ENCODE results near the gene APOL4. TPM values are rescaled to one million over a fixed set of nuclear protein-coding genes. Genes with fewer than 3 reads are reported as not detected.

APOL4 gene
- total and polyA plus RNA-seq, 2 of the 4 experiments (the other 2 are of a cell fraction) = 0.07 TPM; not detected in 1

DNA sequence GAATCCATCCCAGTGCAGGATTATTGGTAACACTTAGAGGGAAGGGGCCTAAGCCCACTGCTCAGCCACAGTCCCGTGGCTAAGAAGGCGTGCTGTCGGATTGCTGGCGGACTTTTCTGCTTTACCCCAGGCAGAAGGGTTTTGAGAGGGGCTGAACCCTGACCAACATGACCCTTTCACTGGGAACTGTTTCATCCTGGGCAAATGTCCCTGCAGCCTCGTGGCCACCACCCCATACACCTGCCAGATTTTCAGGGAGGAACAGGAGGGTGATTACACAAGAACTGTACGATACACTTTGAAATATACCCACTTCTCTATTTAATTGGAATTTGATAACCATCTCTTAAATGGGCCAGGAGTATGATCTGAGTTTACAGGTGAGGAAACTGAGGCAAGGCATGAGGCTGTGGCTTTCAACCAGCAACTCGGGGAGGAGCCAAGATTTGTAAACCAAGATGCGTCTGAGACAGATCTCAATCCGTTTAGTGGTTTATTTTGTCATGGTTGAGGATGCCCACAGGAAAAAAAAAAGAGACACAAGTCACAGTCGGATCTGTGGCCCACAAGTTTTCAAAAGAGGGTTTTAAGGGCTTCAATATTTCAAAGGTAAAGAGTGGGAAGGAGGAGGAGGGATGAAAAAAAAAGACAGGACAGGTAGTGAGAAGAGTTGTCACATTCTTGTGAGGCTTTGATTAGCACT lies 34.9 kb downstream of the APOL4 start:
- Histone ChIP-seq H3K27ac (ENCODE audit: insufficient read depth, low read length) (no peak overlapping the region), H3K36me3 (ENCODE audit: control insufficient read depth, insufficient read depth, low read length) (no peaks in the 10 kb centered on the region), H3K23ac (ENCODE audit: low read depth, low read length) (no peak overlapping the region), H3K27me3 (ENCODE audit: control insufficient read depth, insufficient read depth, low read length) (peaks cover 45% of the 10 kb centered on the region), H2BK120ac (ENCODE audit: low read depth, low read length) (no peak overlapping the region), H3K9me1 (ENCODE audit: insufficient read depth, low read length) (no peaks in the 10 kb centered on the region), H2AK9ac (replicated peaks; ENCODE audit: low read depth, low read length, poor library complexity) (no peak overlapping the region), H4K20me1 (ENCODE audit: insufficient read depth, low read length) (no peaks in the 10 kb centered on the region), H2BK5ac (ENCODE audit: low read depth, low read length, poor library complexity, severe bottlenecking) (no peak overlapping the region), H3K18ac (ENCODE audit: low read depth, low read length) (no peak overlapping the region), H4K5ac (ENCODE audit: low read depth, low read length) (no peak overlapping the region), H3K4ac (ENCODE audit: low read depth, low read length) (no peak overlapping the region), H2BK20ac (ENCODE audit: low read depth, low read length) (no peak overlapping the region), H3K56ac (ENCODE audit: extremely low read depth, insufficient read depth, low read length) (no peak overlapping the region), H3K4me1 (ENCODE audit: control insufficient read depth, insufficient read depth, low read length) (no peaks in the 10 kb centered on the region), H4K91ac (ENCODE audit: insufficient read depth, low read depth, low read length) (no peak overlapping the region), H3K9me3 (ENCODE audit: control insufficient read depth, insufficient read depth, low read length) (no peaks in the 10 kb centered on the region), H2AFZ (replicated peaks; ENCODE audit: low read length, poor library complexity) (no peak overlapping the region), H2AK5ac (ENCODE audit: low read depth, low read length) (no peak overlapping the region), H3K14ac (replicated peaks; ENCODE audit: low read depth, low read length) (no peak overlapping the region), H4K8ac (ENCODE audit: low read depth in 2 of 2, low read length in 2 of 2) (no peak overlapping the region), H3K4me2 (ENCODE audit: low read depth, low read length) (no peak overlapping the region), H3K4me3 (ENCODE audit: insufficient read depth, low read depth, low read length) (no peak overlapping the region), H3K9ac (ENCODE audit: low read depth, low read length) (no peak overlapping the region), H3K79me1 (ENCODE audit: low read depth in 1 of 2, low read length in 2 of 2) (no peaks in the 10 kb centered on the region), H2BK15ac (ENCODE audit: low read depth, low read length) (no peak overlapping the region)
- DNase-seq = no peak
- ChIA-PET POLR2A (ENCODE audit: unreplicated experiment) (no interaction called here), CTCF (no interaction called here)
- TF ChIP-seq POLR2A (IDR thresholded peaks at IDR 0.05; ENCODE audit: low read depth, low read length) (no peak), CEBPB (IDR thresholded peaks at IDR 0.05; ENCODE audit: low read depth, low read length) (no peak), RAD21 (IDR thresholded peaks at IDR 0.05; ENCODE audit: low read length) (no peak), SMC3 (IDR thresholded peaks at IDR 0.05; ENCODE audit: low read depth, low read length) (no peak), BHLHE40 (IDR thresholded peaks at IDR 0.05; ENCODE audit: low read depth, low read length) (no peak), RFX5 (IDR thresholded peaks at IDR 0.05; ENCODE audit: low read depth, low read length) (no peak)
- TF ChIP-seq, protein P1, sequence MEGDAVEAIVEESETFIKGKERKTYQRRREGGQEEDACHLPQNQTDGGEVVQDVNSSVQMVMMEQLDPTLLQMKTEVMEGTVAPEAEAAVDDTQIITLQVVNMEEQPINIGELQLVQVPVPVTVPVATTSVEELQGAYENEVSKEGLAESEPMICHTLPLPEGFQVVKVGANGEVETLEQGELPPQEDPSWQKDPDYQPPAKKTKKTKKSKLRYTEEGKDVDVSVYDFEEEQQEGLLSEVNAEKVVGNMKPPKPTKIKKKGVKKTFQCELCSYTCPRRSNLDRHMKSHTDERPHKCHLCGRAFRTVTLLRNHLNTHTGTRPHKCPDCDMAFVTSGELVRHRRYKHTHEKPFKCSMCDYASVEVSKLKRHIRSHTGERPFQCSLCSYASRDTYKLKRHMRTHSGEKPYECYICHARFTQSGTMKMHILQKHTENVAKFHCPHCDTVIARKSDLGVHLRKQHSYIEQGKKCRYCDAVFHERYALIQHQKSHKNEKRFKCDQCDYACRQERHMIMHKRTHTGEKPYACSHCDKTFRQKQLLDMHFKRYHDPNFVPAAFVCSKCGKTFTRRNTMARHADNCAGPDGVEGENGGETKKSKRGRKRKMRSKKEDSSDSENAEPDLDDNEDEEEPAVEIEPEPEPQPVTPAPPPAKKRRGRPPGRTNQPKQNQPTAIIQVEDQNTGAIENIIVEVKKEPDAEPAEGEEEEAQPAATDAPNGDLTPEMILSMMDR (conservative IDR thresholded peaks at IDR 0.05; ENCODE audit: low read depth, low read length) = no peak
- 78% methylated on average over 7 of the region's 10 CpGs; no CpG with 5 or more reads in 1 of the 2 experiments for WGBS, 2 experiments (ENCODE audit: extremely low coverage in 2 of 2, insufficient read length in 1 of 2)
- intact Hi-C loops (cut with micrococcal nuclease) = no loop called here
- BruUV-seq (replicated peaks) = no TSS peak
- dilution Hi-C loops (cut with HindIII; ENCODE audit: low sequenced_read_pairs, unreplicated experiment) = no loop called here
- in situ Hi-C loops (cut with MboI; ENCODE audit: low sequenced_read_pairs) = no loop called here
- ATAC-seq (ENCODE audit: low read depth) = no peak
